HG02642 (cell line): Measurements from ENCODE around the gene SOST.

Source experiments
- ATAC-seq: cut with Tn5 transposase; IDR thresholded peaks from one replicate; pipeline ENCODE4 v1.9.1; 2021; ENCODE audit warnings: mild to moderate bottlenecking; ENCODE audit not compliant: unreplicated experiment, poor library complexity

SOST gene

DNA sequence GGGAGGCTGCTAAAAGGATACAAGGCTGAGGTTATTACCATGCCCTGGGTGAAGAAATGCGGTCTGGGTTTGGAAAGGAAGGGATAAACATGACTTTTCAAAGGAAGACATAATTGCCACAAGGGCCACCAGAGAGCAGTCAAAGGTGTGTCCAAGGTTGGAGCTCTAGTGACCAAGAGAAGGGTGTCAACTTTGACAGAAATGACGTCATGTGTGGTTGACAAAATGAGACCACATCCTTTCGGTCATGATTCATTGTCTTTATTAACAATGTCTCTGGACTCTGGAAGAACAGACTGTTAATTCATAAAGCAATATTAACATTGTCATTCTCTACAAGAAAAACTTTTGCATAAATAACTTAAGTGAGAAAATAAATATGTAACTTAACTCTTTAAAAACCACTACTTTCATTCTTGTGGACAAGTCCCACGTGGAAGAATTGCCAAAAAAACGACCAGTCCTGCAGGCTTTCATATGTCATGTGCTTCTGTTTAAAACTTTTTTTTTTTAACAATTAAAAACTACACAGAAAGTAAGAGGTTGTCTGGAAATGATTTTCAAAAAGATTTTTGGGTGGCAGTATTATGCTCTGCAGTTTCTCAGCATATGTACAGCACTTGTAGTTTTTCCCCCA is 5.0 kb downstream of the SOST start:
- no peak for ATAC-seq

DNA sequence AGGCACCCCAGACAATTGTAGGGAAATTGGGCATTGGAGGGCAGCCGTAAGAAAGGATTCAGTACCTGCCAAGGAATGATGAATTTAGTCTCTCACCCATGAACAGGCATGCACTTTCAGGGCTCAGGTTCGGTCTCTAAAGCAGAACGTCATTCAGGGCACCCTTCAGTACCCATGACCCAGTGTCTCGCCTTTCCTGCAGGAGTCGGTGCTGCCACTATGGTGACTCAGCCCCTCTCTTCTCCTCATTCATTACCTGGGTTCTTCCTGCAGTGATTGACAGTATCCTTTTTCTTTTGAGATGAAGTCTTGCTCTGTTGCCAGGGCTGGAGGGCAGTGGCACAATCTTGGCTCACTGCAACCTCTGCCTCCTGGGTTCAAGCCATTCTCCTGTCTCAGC is 8.4 kb downstream of the SOST start:
- ATAC-seq: no peak

DNA sequence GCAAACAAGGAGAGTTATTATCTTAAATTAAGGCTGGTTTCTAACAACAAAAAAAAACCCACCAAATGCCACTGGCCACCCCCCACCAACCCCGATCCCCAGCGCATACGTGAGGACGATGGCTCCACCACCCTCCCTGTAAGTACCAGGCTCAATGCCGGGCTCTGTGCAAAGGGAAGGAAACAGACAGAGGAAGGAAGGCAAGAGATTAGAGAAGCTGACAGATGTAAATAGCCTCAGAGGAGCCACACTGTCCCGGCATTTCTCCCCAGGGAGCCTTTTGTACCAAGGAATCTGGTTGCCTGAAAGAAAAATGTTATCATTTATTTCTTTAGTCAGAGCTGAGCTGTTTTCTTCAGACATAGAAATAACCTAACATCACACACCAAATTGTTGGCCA is 13.1 kb downstream of the SOST start:
- no peak for ATAC-seq

DNA sequence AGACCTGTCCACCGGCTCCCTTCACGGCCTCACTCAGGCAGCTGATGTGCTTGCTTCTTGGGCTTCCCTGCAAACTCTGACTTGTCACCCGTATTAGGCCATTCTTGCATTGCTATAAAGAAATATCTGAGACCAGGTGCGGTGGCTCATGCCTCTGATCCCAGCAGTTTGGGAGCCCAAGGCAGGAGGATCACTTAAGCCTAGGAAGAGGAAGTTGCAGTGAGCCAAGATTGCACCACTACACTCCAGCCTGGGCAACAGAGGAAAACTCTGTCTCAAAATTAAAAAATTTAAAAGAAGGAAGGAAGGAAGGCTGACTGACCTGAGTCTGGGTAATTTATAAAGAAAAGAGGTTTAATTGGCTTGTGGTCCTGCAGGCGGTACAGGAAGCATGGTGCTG is 17.0 kb downstream of the SOST start:
- no peak for ATAC-seq

DNA sequence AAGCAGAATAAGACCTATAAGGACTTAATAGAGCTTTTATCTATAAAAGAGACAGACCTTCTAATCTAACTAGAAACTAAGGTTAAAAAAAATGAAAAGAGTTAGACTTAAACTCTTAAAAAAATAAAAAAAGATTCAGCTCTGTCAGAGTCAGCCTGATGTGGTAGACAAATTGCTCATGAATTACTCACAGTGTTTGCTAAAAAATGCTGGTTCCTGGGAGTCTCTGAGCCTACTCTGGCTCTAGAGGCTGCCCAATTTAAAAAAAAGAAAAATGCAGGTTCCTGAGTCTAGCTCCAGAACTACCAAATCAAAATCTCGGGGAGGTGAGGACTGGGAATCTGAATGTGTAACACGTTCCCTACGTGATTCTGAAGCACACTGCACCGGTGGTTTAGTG is 18.1 kb downstream of the SOST start:
- no peak for ATAC-seq

DNA sequence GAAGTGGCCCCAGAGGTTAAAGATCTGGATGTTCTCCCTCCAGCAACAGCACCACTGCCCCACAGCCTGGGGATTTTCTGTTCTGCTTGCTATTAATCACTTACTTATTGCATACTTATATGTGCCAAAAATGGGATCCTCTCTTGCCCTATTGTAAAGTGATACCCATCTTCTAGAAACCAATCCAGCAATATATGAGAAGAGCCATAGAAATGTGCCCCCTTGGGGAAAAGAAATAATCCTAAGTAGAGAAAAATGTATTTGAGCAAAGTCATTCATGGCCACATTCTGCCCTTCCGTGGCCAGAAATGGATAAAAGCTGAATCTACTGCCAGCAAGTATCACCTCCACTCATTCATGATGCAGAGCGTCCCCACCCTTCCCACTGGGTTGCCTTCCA is 20.9 kb downstream of the SOST start:
- no peak for ATAC-seq

DNA sequence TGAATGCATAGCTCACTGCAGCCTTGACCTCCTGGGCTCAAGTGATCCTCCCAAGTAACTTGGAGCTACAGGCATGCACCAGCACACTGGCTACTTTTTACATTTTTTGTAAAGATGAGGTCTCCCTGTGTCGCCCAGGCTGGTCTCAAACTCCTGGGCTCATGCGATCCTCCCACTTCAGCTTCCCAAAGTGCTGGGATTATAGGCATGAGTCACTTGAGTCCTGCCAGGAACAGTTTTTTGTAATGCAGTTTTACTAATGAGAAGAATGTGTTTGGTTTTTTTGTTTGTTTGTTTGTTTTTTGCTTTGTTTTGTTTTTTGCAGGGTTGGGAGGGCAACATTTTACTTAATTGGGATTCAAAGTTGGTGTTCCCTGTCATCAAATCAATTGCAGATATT is 22.2 kb downstream of the SOST start:
- no peak for ATAC-seq

DNA sequence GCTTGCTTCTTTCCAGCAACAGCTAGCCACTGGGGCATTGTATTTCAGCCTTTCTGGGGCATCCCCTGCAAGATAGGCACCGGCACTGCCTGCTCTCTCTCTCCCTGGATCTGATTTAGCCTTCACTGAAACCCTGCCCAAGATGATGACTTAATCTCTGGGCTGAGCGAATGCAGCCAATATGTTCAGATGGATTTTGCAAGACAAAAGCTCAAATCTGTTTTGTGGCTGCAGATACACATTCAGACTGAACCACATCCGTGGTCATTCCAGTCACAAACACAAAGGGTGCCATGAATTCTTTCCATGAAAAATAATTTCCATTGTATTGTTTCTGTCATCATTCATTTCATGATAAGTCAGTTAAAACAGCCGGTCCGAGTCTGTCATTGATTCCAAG is 24.2 kb downstream of the SOST start:
- ATAC-seq: no peak

DNA sequence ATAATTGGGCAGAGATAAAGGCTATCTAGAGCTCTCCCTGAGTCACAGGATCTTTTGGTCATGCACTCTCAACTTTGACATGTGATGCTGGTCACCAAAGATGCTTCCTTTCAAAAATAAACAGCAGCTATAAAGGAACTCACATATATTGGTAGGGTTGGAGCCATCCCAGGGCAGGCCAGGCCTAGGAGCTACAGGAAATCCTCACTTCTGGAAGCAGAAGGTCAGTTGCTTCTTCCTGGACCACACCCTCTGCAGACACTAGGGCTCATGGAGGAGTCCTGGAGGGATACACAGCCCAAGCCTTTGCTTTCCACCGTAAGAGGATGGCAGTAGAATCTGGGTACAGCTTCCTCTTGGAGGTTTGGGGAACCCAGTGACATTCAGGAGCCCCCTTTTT is 24.6 kb downstream of the SOST start:
- no peak for ATAC-seq

DNA sequence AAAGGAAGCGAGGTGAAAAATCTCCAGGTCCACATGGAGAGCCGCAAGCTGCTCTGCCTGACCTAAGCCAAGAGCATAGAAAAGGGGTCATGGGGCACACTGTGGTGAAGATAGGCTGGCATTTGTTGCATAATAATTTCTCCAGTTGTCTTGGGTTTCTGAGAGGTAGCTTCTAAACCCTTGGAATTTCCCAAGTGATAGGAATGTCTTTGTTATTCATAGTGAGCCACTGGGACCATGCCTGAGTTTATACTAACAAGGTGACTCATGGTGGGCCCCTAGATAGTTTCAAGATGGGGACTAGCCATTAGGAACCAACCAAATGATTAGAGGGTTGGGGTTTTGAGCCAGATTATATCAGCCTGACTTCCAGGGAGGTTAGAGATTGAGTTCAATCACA is 25.6 kb downstream of the SOST start:
- ATAC-seq: no peak

DNA sequence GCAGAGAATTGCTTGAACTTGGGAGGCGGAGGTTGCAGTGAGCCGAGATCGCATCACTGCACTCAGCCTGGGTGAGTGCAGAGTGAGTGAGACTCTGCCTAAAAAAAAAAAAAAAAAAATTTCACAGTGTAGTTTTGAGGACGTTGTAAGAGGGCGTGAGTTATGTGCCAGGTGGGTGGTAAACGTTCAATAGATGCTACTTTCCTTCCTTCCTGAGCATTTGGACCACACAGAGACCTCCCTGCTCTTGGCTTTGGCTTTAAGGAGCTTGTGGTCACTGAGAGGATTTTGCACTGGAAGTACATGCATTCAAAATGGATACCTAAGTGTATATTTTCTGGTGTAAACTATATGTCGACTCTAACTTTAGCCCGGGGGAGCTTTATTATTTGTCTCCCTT is 30.5 kb downstream of the SOST start:
- no peak for ATAC-seq

DNA sequence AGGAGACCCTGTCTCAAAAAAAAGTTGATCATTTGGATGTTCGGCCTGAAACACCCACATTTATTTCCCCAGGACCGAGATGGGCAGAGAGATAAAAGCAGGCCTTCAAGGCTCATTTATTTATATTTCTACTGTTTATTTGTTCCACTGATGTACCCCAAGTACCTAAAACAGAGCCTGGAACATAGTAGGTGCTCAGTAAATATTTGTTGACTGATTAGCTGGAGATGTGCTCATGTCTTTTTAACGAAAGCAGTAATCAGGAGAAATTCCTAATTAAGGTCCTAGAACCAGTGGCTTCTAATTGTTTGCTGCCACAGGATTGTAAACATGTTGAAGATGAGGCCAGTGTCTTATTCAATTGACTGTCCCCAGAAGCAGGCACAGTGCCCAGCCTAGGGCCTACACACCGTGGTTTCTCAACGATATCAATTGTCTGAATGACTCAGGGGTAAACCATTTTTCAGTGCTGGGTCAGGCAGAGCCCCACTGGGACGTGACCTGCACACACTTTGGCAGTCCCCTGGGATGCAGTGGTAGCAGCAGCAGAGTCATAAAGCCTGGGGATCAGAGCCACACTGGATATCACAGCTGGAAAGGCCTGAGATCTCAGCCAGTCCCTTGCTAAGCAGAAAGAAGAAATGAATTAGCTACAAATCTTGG is 34.8 kb downstream of the SOST start:
- ATAC-seq: no peak

DNA sequence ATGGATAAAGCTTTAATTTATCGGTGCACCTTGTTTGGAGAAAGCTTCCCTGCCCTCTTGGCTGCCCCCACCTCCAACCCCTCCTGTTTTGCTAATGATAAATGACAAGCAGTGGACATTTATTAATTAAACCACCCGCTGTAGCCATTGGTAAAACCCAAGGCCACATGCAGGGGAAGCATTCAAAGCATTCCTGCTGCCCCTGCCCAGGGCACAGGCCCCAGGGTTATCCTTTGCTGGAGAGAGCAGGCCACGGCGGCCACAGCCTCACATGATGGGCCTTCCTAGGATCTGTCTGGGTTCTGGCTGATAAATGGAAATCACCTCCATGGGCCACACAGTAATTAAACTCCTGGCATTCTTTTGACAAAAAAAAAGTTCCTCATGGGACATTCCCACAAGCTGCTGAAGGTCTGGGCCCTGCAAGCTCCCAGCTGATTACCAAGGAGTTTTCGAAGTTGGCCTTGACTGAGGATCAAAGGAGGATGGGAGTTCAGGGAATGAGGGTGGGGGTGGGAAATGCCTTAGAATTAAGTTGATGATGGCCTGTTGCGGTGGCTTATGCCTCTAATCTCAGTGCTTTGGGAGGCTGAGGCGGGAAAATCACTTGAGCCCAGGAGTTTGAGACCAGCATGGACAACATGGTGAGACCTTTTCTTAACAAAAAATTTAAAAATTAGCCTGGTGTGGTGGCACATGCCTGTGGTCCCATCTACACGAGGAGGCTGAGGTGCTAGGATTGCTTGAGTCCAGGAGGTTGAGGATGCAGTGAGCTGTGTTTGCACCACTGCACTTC is 35.5 kb downstream of the SOST start:
- no peak for ATAC-seq

DNA sequence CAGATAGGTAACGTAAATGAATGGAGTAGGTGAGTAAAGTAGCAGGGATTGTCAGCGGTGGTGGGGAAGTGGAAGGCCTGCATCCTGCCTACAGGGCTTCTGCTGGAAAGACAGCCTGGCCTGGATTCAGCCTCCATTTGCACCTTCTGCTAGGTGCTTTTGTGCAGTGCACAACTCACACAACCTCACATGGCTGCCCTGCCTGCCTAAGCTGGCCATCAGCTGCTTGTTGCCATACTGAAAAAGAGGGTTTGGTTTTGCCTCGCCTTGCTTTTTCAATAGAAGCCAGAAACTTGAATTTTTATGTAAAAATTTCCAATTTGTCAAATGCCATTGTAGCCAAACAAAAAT is 36.3 kb downstream of the SOST start:
- ATAC-seq: no peak

DNA sequence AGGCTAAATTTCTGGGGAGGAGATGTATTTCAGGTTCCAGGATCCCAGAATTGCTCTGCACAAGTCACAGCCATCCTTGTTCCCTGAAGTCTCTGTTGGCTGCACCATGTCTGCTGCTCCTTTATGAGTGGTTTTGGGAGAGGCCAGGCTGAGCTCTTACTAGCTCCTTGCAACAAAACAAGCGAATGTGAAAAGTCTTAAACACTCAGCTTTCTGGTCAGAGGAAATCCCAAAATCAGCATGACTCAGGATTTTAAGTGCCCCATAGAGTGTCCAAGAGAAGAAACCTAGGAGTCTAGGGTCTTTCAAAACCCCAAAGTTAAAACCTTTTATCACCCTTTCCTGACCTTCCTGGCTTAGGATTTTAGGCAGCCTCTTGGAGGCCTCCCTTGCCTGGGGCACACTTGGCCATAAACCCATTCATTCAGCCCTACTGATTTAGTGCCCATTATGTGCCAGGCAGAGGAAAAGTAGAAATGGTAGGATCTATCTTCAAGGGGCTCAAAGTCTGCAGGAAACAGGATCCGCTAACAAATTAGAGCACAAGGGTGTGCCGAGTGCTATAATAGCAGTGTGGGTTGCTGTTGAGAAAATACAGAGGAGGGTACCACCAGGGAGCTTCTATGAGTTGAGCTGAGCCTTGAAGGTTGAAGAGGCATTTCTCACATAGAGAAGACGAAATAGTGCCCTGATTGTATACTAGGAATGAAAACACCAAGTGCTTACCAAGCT is 36.9 kb downstream of the SOST start:
- no peak for ATAC-seq

DNA sequence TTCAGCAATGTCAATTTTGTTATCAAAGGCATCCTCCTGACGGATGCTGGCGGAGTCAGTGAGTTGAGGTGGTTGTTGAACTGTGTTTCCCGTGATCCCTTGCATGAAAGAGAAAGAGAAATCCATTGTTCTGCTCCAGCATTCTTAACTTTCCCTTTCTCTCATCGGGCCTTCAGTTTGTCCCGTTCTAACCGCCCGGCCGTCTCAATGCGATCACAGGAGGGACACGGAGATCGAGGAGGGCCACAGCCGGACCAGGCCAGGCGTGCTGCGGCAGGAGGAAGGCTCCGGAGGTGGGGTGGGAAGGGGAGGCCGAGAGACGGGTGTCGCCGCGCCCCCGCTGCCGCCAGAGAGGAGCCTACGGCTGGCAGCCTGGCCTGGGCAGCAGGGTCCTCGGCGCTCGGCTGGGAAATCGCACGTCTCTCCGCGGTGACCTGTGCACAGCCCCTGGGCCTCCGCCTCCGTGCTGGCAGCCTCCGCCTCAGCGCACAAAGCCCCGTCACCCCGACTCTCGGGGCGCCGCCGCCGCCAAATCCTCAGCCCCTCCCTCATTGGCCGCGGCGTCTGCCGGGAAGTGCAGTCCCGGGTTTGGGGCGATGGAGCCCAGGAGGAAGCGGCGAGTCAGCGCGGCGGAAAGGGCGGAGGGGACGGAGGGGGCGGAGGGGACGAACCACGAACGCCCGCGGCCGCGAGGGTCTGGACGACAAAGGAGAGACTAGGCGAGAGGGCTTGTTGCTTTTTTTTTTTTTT is 38.1 kb downstream of the SOST start:
- peak; percentile 72 for ATAC-seq

DNA sequence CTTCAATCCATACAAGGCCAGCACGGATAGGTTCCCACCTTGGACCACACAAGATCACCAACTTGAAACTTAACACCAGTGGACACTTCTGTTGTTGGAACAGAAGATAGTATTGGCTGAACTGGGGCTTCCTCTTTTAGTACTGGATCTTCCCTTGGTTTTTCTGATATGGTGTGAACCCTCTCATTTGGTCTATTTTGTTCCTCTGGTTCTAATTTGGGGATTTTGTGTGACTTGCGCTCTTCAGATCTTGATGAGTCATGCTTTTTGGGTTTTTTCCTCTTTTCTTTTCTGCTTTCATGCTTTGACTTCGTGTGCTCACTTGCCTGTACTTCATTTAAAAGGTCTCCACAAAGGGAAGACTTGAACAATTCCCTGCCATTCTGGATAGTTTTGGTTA is 39.0 kb downstream of the SOST start:
- ATAC-seq: no peak

DNA sequence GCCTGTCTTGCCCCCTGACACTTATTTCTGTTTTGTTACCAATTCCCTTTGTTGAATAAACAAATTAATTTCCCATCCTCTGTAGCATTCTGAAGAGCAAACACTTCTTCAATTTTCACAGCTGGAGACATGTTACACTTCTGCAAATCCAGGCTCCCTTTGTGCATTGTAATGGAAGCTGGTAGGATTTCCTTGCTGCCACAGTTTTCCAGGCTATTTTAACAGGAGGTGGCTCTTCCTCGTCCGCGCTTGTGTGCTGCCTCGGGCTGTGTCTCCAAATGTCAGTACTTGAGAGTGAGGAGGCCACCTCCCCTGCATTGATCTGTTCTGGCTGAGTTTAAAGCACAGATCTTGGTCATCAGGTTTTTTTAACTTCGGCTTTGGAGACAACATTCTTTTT is 40.0 kb downstream of the SOST start:
- no peak for ATAC-seq

DNA sequence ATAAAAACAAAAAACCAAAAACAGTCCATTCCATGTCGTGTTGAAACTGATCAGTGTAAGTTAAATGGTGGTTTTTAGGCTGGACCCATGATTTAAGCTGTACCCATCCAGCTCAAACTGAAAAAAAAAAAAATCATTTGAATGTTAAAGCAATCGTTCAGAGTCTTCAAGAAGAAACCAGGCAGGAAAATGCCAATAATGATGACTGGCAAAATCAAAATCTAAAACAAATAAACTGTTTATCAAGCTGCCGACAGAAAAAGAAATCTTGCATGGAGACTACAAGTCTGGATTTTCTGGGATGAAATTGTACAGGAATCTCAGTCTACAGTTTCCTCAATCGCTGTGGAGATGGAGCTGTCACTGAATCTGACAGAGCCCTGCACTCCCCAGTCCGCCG is 40.7 kb downstream of the SOST start:
- no peak for ATAC-seq

DNA sequence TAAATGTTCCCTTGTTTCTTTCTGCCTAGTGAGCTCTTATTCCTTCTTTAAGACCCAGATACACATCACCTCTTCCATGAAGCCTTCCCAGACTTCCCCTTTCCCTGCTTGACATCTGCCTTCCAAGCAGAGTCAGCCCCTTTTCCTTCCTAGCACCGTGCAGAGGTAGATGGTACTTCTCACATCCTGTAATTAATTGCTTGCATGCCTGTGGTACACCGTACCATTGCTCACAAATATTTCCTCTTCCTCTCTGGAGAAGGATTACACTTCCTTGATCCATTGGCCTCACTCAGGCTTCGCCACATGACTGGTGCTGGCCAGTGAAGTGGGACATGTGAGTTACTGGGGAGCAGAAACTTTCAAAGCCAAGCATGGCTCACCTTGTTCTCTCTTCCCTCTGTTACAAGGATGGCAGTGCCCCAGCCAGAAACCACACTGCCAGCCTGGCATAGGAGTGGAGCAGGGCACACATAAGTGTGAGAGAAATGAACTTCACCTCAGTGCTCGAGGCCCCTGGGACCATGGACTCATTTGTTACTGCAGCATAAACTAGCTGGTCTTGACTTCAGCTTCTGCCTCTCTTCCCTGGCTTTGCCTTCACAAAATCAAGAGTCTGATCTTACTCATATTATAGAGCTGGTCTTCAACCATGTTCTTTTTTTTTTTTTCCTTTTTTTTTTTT is 44.0 kb downstream of the SOST start:
- ATAC-seq: no peak
